Measurements from ENCODE around the gene KCNS3. TPM values are rescaled to one million over a fixed set of nuclear protein-coding genes. Genes with fewer than 3 reads are reported as not detected.

Gene KCNS3
- total RNA-seq (2014; rRNA removed; shearing (Covaris generic)), result 4.7 and 5.4 TPM in 2 replicates

GRCh38 chr2:17878281-17879136 is at the start of gene KCNS3:
TSS of gene KCNS3 (plus strand) at chr2:17878667. CDS start at chr2:17931009, 52,342 bp downstream.
- DNase-seq (ENCODE audit: low spot score), result no peak

GRCh38 chr2:17830053-17831034 is 48.1 kb upstream of the KCNS3 start:
- DNase-seq (ENCODE audit: low spot score), result peak; percentile 49

GRCh38 chr2:17835516-17835915 is 43.0 kb upstream of the KCNS3 start:
- DNase-seq (ENCODE audit: low spot score), result no peak

GRCh38 chr2:17839959-17840358 is 38.5 kb upstream of the KCNS3 start:
- no peak for DNase-seq (ENCODE audit: low spot score)

GRCh38 chr2:17843457-17843856 is 35.0 kb upstream of the KCNS3 start:
- DNase-seq (ENCODE audit: low spot score), result no peak

GRCh38 chr2:17845806-17846205 is 32.7 kb upstream of the KCNS3 start:
- DNase-seq (ENCODE audit: low spot score), result no peak

GRCh38 chr2:17846676-17847075 is 31.8 kb upstream of the KCNS3 start:
- no peak for DNase-seq (ENCODE audit: low spot score)

- DNase-seq (ENCODE audit: low spot score), result no peak
Measured at GRCh38 chr2:17847236-17847635, 31.2 kb upstream of the KCNS3 start.

- no peak for DNase-seq (ENCODE audit: low spot score)
Measured at GRCh38 chr2:17849275-17849674, 29.2 kb upstream of the KCNS3 start.

- no peak for DNase-seq (ENCODE audit: low spot score)
Measured at GRCh38 chr2:17850151-17850550, 28.3 kb upstream of the KCNS3 start.

GRCh38 chr2:17851731-17852585 is 26.5 kb upstream of the KCNS3 start:
- DNase-seq (ENCODE audit: low spot score), result peak; percentile 39

- DNase-seq (ENCODE audit: low spot score), result no peak
Measured at GRCh38 chr2:17853799-17854198, 24.7 kb upstream of the KCNS3 start.

- DNase-seq (ENCODE audit: low spot score), result no peak
Measured at GRCh38 chr2:17857021-17857420, 21.4 kb upstream of the KCNS3 start.

GRCh38 chr2:17858064-17858463 is 20.4 kb upstream of the KCNS3 start:
- DNase-seq (ENCODE audit: low spot score), result no peak

GRCh38 chr2:17863539-17863938 is 14.9 kb upstream of the KCNS3 start:
- DNase-seq (ENCODE audit: low spot score), result no peak

- DNase-seq (ENCODE audit: low spot score), result no peak
Measured at GRCh38 chr2:17864676-17865075, 13.8 kb upstream of the KCNS3 start.

- DNase-seq (ENCODE audit: low spot score), result no peak
Measured at GRCh38 chr2:17867133-17867532, 11.3 kb upstream of the KCNS3 start.

GRCh38 chr2:17869128-17869527 is 9.3 kb upstream of the KCNS3 start:
- peak; percentile 60 for DNase-seq (ENCODE audit: low spot score)

- DNase-seq (ENCODE audit: low spot score), result no peak
Measured at GRCh38 chr2:17871639-17872038, 6.8 kb upstream of the KCNS3 start.

GRCh38 chr2:17873021-17873420 is 5.4 kb upstream of the KCNS3 start:
- DNase-seq (ENCODE audit: low spot score), result no peak

- no peak for DNase-seq (ENCODE audit: low spot score)
Measured at GRCh38 chr2:17876590-17876989, 1.9 kb upstream of the KCNS3 start.
